Measurements from ENCODE around the gene TPRG1.

TPRG1 gene

GRCh38 chr3:189320511-189320910 lies 148.7 kb downstream of the TPRG1 start:
- no peak for TF ChIP-seq CTCF (IDR thresholded peaks at IDR 0.05)

GRCh38 chr3:189322339-189322738 lies 150.6 kb downstream of the TPRG1 start:
- TF ChIP-seq CTCF (IDR thresholded peaks at IDR 0.05), result no peak

- TF ChIP-seq CTCF (IDR thresholded peaks at IDR 0.05), result no peak
These were observed 152.9 kb downstream of the TPRG1 start for GRCh38 chr3:189324538-189325138.

- TF ChIP-seq CTCF (IDR thresholded peaks at IDR 0.05), result no peak
These were observed 153.7 kb downstream of the TPRG1 start for GRCh38 chr3:189325454-189325853.

- TF ChIP-seq CTCF (IDR thresholded peaks at IDR 0.05), result no peak
These were observed 158.3 kb downstream of the TPRG1 start for GRCh38 chr3:189330066-189330465.

GRCh38 chr3:189331002-189331418 lies 159.2 kb downstream of the TPRG1 start:
- no peak for TF ChIP-seq CTCF (IDR thresholded peaks at IDR 0.05)

GRCh38 chr3:189334064-189334920 lies 162.5 kb downstream of the TPRG1 start:
- no peak for TF ChIP-seq CTCF (IDR thresholded peaks at IDR 0.05)

Measured in LNCAP (cell line).